Natural killer cell (primary cell): ENCODE measurements around the gene PTPRU. TPM values are rescaled to one million over a fixed set of nuclear protein-coding genes. Genes with fewer than 3 reads are reported as not detected.
A peak's percentile ranks its signal among the peaks of the same experiment; 100 is the strongest.

Source experiments
- ATAC-seq, 3 donors: fragments of 150-1000 bp in 2 of 3; fragments of 200-7000 bp in 1 of 3; cut with Tn5 transposase; 1 replicate in 1 of 3; 2 replicates in 2 of 3; pipeline ENCODE4 v1.10.0; 2021; ENCODE audit warnings: mild to moderate bottlenecking in 2 of 3, moderate library complexity in 2 of 3
- DNase-seq, 2 donors: peaks; one replicate each; pipeline versions ENCODE4 v3.0.0 to v3.0.0-alpha.2; 2013 to 2021; ENCODE audit warnings: mixed read lengths in 1 of 2
- H3K27ac ChIP-seq: one replicate; pipeline ENCODE4 v1.5.1; 2013; ENCODE audit warnings: mild to moderate bottlenecking, low read length
- H3K27me3 ChIP-seq: one replicate; pipeline ENCODE4 v1.6.1; 2013; ENCODE audit warnings: low read length; ENCODE audit not compliant: control insufficient read depth, insufficient read depth
- H3K36me3 ChIP-seq: one replicate; pipeline ENCODE4 v1.6.1; 2013; ENCODE audit warnings: low read length; ENCODE audit not compliant: control insufficient read depth, insufficient read depth
- H3K4me1 ChIP-seq: one replicate; pipeline ENCODE4 v1.6.1; 2013; ENCODE audit warnings: low read length; ENCODE audit not compliant: control insufficient read depth, insufficient read depth
- H3K4me3 ChIP-seq: one replicate; pipeline ENCODE4 v1.5.1; 2013; ENCODE audit warnings: low read length
- H3K9me3 ChIP-seq: one replicate; pipeline ENCODE4 v1.6.1; 2013; ENCODE audit warnings: low read length; ENCODE audit not compliant: control insufficient read depth, insufficient read depth
- H3K27ac Mint-ChIP-seq, 2 donors: one replicate each; pipeline ENCODE4 v1.8.0; 2022; ENCODE audit warnings: mild to moderate bottlenecking in 2 of 2, mixed read lengths in 2 of 2, moderate library complexity in 1 of 2
- H3K27me3 Mint-ChIP-seq, 2 donors: one replicate each; pipeline ENCODE4 v1.8.0; 2022; ENCODE audit warnings: low read depth in 2 of 2, mixed read lengths in 2 of 2
- H3K36me3 Mint-ChIP-seq: one replicate; pipeline ENCODE4 v1.8.0; 2022; ENCODE audit warnings: mixed read lengths
- H3K4me1 Mint-ChIP-seq, 2 donors: one replicate each; pipeline ENCODE4 v1.8.0; 2022; ENCODE audit warnings: mixed read lengths in 2 of 2
- H3K4me3 Mint-ChIP-seq: one replicate; pipeline ENCODE4 v1.8.0; 2022; ENCODE audit warnings: mild to moderate bottlenecking, moderate library complexity, mixed read lengths
- H3K9me3 Mint-ChIP-seq, 2 donors: one replicate each; pipeline ENCODE4 v1.8.0; 2022; ENCODE audit warnings: mixed read lengths in 2 of 2
- CTCF ChIP-seq: fragments of 200-600 bp; IDR thresholded peaks from one replicate; pipeline ENCODE4 v1.8.0; 2022; ENCODE audit warnings: antibody characterized with exemption
- WGBS: methylation state at CpG from one replicate; pipeline ENCODE4 v1.1.7; 2013; ENCODE audit warnings: missing lambda C conversion rate; ENCODE audit not compliant: insufficient coverage; 5-methylcytosine and 5-hydroxymethylcytosine counted together
- intact Hi-C: fragments of 100-400 bp; cut with micrococcal nuclease; formaldehyde crosslinking; loops from one replicate; pipeline ENCODE4 v1.14.2; 2022
- total RNA-seq, 4 donors: library from RNA; stranded (reverse); fragments of 120-200 nt in 1 of 4; gene quantifications; one replicate each; pipeline versions ENCODE4 v1.2.3 to v1.2.4, GENCODE V29; 2013 to 2022

PTPRU gene
- total RNA-seq, 3 donors from 2014 or later (not counting 1 experiment from before 2014, with no cell fraction given), result 0.54 to 1.6 (median 0.79) TPM

- TF ChIP-seq CTCF, result no peak
- no peaks in the 10 kb centered on the region for H3K36me3 Mint-ChIP-seq
- Histone ChIP-seq H3K4me3 (no peak overlapping the region), H3K27ac (no peak overlapping the region), H3K9me3 (no peaks in the 10 kb centered on the region), H3K27me3 (no peaks in the 10 kb centered on the region), H3K36me3 (no peaks in the 10 kb centered on the region), H3K4me1 (peaks cover 6% of the 10 kb centered on the region)
- peaks cover 6 to 10% of the 10 kb centered on the region in 2 donors for H3K4me1 Mint-ChIP-seq
- WGBS, result 33% methylated on average over 16 of the region's 16 CpGs
- peak overlapping the region; percentile 71 for H3K4me3 Mint-ChIP-seq
- H3K27ac Mint-ChIP-seq, result peak overlapping the region in 1 of 2 donors; percentile 82
- H3K27me3 Mint-ChIP-seq, result peaks cover 2 to 4% of the 10 kb centered on the region in 2 donors
- ATAC-seq (peak; percentile 66 to 80 (median 70)), DNase-seq (peak in 1 of 2 donors; percentile 19)
- H3K9me3 Mint-ChIP-seq, result no peaks in the 10 kb centered on the region
- intact Hi-C loops, result no loop called here
These were observed 46.8 kb downstream of the PTPRU start for GRCh38 chr1:29282924-29283803.

GRCh38 chr1:29283804-29284195 is 47.5 kb downstream of the PTPRU start:
- H3K4me1 Mint-ChIP-seq, result peaks cover 6 to 10% of the 10 kb centered on the region in 2 donors

GRCh38 chr1:29284286-29284960 is 48.1 kb downstream of the PTPRU start:
- ATAC-seq (no peak), DNase-seq (no peak)
- Mint-ChIP-seq H3K4me3 (no peak overlapping the region), H3K36me3 (no peaks in the 10 kb centered on the region), H3K4me1 (peaks cover 6 to 10% of the 10 kb centered on the region in 2 donors), H3K27ac (no peak overlapping the region), H3K9me3 (no peaks in the 10 kb centered on the region), H3K27me3 (no peaks in the 10 kb centered on the region)
- intact Hi-C loops, result no loop called here
- H3K36me3 ChIP-seq, result no peaks in the 10 kb centered on the region
- WGBS, result 93% methylated on average over 8 of the region's 8 CpGs
- no peaks in the 10 kb centered on the region for H3K9me3 ChIP-seq
- H3K4me3 ChIP-seq, result no peak overlapping the region
- H3K27me3 ChIP-seq, result no peaks in the 10 kb centered on the region
- peaks cover 6% of the 10 kb centered on the region for H3K4me1 ChIP-seq
- H3K27ac ChIP-seq, result no peak overlapping the region
- no peak for TF ChIP-seq CTCF

More at GRCh38 chr1:29283804-29284195, 47.5 kb downstream of the PTPRU start:
- intact Hi-C loops, result no loop called here
- H3K4me3 Mint-ChIP-seq, result peak overlapping the region; percentile 71
- H3K36me3 ChIP-seq, result no peaks in the 10 kb centered on the region
- ATAC-seq, result peak in 1 of 3 donors; percentile 14
- no peak overlapping the region for H3K4me3 ChIP-seq
- TF ChIP-seq CTCF, result no peak
- peaks cover 6% of the 10 kb centered on the region for H3K4me1 ChIP-seq
- no peaks in the 10 kb centered on the region for H3K27me3 ChIP-seq
- H3K9me3 Mint-ChIP-seq, result no peaks in the 10 kb centered on the region
- H3K27ac ChIP-seq, result no peak overlapping the region
- WGBS, result 81% methylated on average over 10 of the region's 10 CpGs
- DNase-seq, result no peak
- H3K27me3 Mint-ChIP-seq, result no peaks in the 10 kb centered on the region
- H3K36me3 Mint-ChIP-seq, result no peaks in the 10 kb centered on the region
- H3K27ac Mint-ChIP-seq, result peak overlapping the region in 1 of 2 donors; percentile 82
- no peaks in the 10 kb centered on the region for H3K9me3 ChIP-seq
